NB4 (cell line): ENCODE data around the gene ARHGDIB.

ENCODE experiments used
- CTCF ChIP-seq: IDR thresholded peaks from one replicate; pipeline ENCODE4 v1.5.1; 2012; ENCODE audit warnings: low read depth, low read length
- POLR2A ChIP-seq: IDR thresholded peaks from 2 replicates; pipeline ENCODE4 v1.6.1; 2011; ENCODE audit warnings: mild to moderate bottlenecking; ENCODE audit not compliant: insufficient read length; ENCODE audit errors: extremely low read depth

- TF ChIP-seq CTCF (no peak), POLR2A (no peak)
Observed at GRCh38 chr12:14902465-14902864, 58.9 kb downstream of the ARHGDIB start.
